ENCODE data around the gene NEDD8. TPM values are rescaled to one million over a fixed set of nuclear protein-coding genes. Genes with fewer than 3 reads are reported as not detected.

NEDD8 gene
- total RNA-seq, 1 donor from 2014 or later: 131 TPM

GRCh38 chr14:24236689-24237462 is 4.7 kb upstream of the NEDD8 start:
- no peak overlapping the region for H3K4me3 ChIP-seq (ENCODE audit: low read depth, low read length)
- DNase-seq (ENCODE audit: low read depth) (no peak), FAIRE-seq (no peak)
- peaks cover 26% of the 10 kb centered on the region for H3K36me3 ChIP-seq (ENCODE audit: control insufficient read depth, insufficient read depth, low read length)
- TF ChIP-seq, protein P1, sequence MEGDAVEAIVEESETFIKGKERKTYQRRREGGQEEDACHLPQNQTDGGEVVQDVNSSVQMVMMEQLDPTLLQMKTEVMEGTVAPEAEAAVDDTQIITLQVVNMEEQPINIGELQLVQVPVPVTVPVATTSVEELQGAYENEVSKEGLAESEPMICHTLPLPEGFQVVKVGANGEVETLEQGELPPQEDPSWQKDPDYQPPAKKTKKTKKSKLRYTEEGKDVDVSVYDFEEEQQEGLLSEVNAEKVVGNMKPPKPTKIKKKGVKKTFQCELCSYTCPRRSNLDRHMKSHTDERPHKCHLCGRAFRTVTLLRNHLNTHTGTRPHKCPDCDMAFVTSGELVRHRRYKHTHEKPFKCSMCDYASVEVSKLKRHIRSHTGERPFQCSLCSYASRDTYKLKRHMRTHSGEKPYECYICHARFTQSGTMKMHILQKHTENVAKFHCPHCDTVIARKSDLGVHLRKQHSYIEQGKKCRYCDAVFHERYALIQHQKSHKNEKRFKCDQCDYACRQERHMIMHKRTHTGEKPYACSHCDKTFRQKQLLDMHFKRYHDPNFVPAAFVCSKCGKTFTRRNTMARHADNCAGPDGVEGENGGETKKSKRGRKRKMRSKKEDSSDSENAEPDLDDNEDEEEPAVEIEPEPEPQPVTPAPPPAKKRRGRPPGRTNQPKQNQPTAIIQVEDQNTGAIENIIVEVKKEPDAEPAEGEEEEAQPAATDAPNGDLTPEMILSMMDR (IDR thresholded peaks at IDR 0.05; ENCODE audit: insufficient read depth, low read length, severe bottlenecking): no peak
- no peaks in the 10 kb centered on the region for H3K27me3 ChIP-seq (ENCODE audit: control insufficient read depth, insufficient read depth, low read length)

DNA sequence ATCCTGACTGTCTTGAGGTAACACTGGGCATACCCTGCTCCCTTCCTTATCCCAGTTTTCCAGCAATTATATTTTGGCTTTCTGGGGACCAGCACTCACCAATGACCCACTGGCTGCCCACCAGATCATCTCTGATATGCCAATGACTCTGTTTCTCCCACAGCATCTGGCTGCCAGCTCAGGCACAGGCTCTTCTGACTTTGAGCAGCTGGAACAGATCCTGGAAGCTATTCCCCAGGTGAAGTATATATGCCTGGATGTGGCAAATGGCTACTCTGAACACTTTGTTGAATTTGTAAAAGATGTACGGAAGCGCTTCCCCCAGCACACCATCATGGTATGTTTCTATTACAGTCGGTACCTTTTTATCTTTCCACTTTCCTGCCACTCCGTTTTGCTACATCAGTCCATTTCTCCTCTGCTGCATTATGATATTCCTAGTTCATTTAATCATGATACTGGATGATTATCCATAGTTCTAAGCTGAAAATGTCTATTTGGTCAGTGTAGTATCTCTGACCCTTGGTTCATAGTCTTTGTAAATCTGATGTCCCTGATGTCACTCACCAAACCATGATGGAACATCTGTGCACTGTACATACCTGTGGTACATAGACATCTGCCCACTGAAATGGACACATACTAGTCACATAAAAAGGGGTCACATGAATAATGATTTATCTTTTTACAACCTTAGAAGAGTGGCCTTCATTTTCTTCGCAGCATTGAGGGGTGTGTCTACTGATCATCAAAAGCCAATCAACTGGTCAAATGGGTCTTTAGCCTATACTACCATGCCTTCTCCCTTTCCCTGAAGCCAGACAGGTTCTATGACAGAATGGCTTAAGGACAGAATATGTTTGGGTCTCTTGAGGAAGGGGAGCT is 3.9 kb upstream of the NEDD8 start:
- FAIRE-seq: no peak
- Histone ChIP-seq H3K4me3 (ENCODE audit: low read depth, low read length) (no peak overlapping the region), H3K27me3 (ENCODE audit: control insufficient read depth, insufficient read depth, low read length) (no peaks in the 10 kb centered on the region), H3K36me3 (ENCODE audit: control insufficient read depth, insufficient read depth, low read length) (peaks cover 25% of the 10 kb centered on the region)
- no peak for DNase-seq (ENCODE audit: low read depth)
- TF ChIP-seq, protein P1 (IDR thresholded peaks at IDR 0.05; ENCODE audit: insufficient read depth, low read length, severe bottlenecking): no peak

- no peak for FAIRE-seq
- no peak overlapping the region for H3K4me3 ChIP-seq (ENCODE audit: low read depth, low read length)
- no peak for DNase-seq (ENCODE audit: low read depth)
These were observed 2.2 kb upstream of the NEDD8 start for GRCh38 chr14:24234095-24235005.

DNA sequence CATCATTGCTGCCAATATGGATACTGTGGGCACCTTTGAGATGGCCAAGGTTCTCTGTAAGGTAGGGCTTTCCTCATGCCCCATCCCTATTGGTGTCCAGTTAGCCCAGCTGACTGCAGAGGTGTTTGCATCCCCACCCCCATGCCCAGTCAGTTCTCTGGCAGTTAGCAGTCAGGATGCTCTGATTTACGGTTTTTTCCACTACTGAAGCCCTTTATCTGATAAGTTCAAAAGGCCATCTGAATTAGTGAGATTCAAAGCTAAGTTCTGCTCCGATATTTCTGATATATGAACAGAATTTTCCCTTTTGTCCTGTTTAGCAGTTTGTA is 1.3 kb upstream of the NEDD8 start:
- DNase-seq (ENCODE audit: low read depth): peak; percentile 21
- Histone ChIP-seq H3K4me3 (ENCODE audit: low read depth, low read length) (peak overlapping the region; percentile 63), H3K36me3 (ENCODE audit: control insufficient read depth, insufficient read depth, low read length) (peaks cover 16% of the 10 kb centered on the region), H3K27me3 (ENCODE audit: control insufficient read depth, insufficient read depth, low read length) (no peaks in the 10 kb centered on the region)
- FAIRE-seq: no peak
- TF ChIP-seq, protein P1 (IDR thresholded peaks at IDR 0.05; ENCODE audit: insufficient read depth, low read length, severe bottlenecking): no peak

More at GRCh38 chr14:24234095-24235005, 2.2 kb upstream of the NEDD8 start:
- TF ChIP-seq, protein P1 (IDR thresholded peaks at IDR 0.05; ENCODE audit: insufficient read depth, low read length, severe bottlenecking): no peak
- no peaks in the 10 kb centered on the region for H3K27me3 ChIP-seq (ENCODE audit: control insufficient read depth, insufficient read depth, low read length)
- peaks cover 16% of the 10 kb centered on the region for H3K36me3 ChIP-seq (ENCODE audit: control insufficient read depth, insufficient read depth, low read length)

DNA sequence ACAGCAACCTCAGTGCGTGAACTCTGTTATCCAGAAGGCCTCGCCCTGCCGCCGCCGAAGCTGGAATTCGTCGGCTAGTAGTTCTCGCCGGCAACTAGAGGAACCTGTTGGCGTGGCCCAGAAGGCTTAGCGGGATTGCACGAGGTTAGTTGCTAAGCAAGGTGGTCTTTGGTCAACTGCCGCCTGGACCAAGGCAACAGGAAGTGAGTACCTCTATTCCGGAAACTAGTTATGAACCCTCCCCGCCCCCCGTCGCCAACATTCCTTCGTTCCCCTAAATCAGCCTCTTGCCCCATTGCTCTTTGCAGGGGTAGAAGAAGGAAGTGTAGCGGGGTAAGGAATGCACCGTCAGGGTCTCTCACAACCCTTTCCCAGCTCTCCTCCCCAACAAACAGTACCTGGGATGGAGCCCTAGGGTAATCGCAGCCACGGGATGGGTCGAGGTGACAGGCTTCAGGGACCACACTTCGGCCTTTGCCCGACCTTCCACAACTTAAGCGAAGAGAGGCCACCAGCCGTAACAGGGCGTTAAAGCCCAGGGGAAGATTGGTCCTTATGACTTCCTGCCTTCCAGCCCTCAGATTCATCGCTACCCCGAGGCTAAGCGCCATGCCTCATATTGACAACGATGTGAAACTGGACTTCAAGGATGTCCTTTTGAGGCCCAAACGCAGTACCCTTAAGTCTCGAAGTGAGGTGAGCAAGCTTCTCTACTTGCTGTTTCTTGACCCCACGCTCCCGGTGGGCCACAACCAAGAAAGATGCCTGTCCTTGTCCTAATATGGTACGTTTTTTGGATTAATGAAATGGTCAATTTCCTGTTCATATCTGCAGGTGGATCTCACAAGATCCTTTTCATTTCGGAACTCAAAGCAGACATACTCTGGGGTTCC is 724 bp upstream of the NEDD8 start, which contains the start of gene GMPR2:
Gene GMPR2, plus strand, starts transcription at position 285 of the 893 bp plus-strand sequence. Its CDS starts 325 bp downstream, at position 610.
- TF ChIP-seq, protein P1 (IDR thresholded peaks at IDR 0.05; ENCODE audit: insufficient read depth, low read length, severe bottlenecking): no peak
- H3K27me3 ChIP-seq (ENCODE audit: control insufficient read depth, insufficient read depth, low read length): no peaks in the 10 kb centered on the region
- DNase-seq (ENCODE audit: low read depth): peak; percentile 35
- H3K4me3 ChIP-seq (ENCODE audit: low read depth, low read length): peak within 1 kb of the TSS; percentile 63
- peaks cover 17% of the 10 kb centered on the region for H3K36me3 ChIP-seq (ENCODE audit: control insufficient read depth, insufficient read depth, low read length)
- FAIRE-seq: no peak
